GM21529 (cell line): ENCODE data around the gene CERS6.

ENCODE experiments used
- ATAC-seq: cut with Tn5 transposase; IDR thresholded peaks from one replicate; pipeline ENCODE4 v1.9.1; 2021; ENCODE audit not compliant: unreplicated experiment

Gene CERS6

DNA sequence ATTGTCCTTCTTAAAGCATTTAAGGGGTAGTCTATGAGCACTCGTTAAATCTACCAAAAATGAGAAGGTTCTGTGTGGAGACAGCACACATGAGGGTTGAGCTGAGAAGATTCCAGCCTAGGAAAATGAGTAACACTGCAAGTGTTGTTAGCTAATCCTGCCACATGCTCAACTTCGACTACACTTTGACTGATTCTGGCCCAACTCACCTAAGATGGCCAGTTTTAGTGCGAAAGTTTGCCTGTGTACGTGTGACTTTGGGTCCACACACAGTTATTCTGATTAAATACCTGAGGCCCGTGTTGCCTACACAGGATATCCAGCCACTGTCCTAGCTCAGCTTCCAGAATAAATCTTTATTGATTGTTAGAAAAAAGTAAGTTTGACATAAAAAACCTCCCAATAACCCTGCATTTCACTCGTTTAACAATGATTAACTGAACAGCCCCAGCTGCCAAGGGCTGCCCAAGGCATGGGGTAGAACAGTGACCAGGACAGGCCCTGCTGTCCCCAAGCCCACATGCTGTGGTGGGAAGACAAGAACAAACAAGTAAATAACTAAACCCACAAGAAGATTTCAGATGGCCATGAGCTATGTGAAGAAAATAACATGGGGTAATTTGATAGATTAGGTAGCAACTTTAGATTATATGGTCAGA lies 14.7 kb upstream of the CERS6 start:
- no peak for ATAC-seq

DNA sequence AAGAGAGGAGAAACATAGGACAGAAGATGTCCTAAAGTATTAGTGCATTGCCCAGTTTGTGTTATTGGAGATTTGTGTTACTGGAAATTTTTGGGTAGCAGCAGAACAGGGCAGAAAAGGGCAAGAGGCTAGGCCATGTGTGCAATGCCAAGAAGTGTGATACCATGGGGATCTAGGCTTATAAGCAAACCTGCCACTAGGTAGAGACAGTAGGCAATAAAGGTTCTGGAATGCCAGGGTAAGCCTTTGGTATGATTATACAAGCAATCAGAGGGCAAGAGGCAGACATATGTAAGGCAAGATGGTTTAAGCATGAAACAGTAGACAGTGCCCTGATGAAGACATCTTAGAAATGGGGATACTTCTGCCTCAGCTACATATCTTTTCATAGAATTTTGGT lies 12.3 kb upstream of the CERS6 start:
- ATAC-seq = no peak

DNA sequence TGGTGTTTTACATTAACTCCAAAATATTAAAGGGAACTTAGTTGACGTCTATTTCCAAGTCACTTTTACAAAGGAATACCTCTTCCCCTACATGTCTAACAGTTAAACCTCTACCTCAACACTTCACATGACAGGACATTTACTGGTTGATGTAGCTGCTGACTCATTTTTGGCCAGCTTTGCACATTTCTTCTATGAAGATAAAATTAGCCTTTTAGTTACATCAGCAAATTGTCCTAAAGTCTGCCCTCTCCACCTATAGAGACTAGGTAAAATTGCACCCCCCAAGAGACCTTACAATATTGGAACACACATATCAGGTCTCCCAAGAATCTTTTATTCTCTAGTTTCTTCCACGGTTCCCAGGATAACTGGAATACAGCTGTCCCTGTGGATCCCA lies 10.1 kb upstream of the CERS6 start:
- no peak for ATAC-seq

DNA sequence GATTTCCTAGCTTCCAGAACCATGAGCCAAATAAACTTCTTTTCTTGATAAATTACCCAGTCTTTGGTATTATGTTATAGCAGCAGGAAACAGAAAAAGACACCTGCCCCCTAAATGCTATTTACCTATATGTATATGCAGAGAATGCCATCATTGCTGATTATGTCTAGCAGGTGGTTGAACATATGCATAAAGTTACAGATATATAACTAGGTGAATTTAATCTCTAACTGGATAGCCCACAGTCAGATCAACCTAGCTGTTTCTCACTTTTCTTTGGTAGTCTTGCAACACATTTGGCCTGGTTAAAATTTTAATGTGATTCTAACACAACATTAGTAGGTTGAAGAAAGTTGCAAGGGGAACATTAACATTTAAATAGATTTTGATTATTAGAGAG lies 7.1 kb upstream of the CERS6 start:
- ATAC-seq = no peak

DNA sequence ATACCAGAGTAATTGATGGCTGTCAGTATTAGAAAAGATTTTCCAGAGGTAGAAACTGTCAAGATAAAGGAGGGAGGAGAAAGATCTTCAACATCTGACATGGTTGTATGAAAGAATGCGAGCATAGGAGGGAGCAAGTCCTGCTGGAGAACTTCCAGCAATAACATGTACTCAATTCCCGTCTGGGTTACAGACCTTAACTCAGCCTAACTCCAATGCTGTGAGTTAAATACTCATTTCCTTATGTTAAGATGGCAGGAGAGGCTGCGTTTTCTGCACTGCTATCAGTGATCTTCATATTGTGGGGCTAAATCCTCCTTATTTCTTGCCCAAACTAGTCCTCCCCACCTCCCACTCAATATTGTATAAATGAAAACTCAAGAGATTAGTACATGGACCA lies 6.7 kb upstream of the CERS6 start:
- ATAC-seq = no peak

DNA sequence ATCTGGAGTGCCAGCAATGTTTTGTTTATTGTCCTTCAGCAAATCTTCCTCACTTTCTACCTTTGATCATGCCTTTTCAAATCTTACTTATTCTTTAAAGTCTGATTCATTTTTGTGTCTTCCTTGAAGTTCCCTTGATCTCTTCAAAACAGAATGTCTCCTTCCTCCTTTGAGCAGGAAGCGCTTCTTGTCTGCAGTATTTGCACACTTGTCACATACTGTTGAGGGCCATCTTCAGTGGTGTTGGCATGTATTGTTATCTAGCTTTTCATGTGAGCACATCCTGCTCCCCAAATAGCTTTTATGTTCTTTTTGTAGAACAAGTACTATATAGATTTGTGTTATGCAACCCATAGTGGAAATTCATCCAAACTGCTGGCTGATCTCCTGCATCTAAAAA lies 5.9 kb upstream of the CERS6 start:
- no peak for ATAC-seq

DNA sequence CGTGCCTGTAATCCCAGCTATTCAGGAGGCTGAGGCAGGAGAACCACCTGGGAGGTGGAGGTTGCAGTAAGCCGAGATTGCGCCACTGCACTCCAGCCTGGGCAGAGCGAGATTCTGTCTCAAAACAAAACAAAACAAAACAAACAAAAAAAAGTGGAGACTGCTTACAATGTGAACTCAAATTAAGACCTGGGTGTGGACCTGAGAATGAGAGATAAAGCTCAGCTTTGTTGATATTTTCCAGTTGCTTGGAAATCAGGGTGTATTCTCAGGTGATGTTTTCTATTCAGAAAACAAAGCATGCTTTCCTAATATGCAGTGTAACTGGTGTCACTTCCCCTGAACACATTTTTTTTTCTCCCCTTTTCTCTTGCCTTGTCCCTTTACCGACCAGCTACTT lies 5.3 kb upstream of the CERS6 start:
- no peak for ATAC-seq

DNA sequence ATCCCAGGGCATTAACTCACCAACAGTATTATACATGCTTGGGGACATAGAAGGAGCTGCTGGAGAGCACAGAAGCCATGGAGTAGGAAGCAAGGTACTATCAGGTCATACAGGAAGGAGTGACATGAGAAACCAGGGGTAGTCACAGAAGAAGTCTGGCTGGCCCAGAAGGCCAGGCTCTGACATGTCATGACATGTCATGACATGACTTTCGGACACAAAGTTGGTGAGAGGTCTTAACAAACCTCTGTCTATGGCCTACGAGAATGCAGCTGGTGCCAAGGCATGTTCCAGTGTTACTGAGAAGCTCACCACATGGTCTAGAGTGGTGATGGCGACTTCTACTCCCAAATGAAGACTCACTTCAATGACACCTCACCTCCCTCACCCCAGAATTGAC lies 3.3 kb upstream of the CERS6 start:
- no peak for ATAC-seq

DNA sequence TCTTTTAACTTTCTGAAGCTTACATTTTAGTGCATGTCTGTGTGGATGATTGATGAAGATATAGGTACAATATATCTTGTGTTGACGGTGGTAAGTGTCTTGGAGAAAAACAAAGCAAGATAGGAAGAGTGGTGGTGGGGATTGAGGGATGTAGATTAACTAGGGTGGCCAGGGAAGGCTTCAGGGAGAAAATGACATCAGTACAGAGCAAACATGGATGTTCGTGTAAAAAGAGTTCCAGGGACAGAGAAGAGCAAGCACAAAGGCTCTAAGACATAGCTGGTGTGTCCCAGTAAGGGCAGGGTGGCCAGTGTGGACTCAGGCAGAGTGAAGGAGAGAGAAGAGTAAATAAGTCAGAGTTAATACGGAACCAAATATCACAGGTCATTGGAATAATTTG lies 2.7 kb upstream of the CERS6 start:
- no peak for ATAC-seq

DNA sequence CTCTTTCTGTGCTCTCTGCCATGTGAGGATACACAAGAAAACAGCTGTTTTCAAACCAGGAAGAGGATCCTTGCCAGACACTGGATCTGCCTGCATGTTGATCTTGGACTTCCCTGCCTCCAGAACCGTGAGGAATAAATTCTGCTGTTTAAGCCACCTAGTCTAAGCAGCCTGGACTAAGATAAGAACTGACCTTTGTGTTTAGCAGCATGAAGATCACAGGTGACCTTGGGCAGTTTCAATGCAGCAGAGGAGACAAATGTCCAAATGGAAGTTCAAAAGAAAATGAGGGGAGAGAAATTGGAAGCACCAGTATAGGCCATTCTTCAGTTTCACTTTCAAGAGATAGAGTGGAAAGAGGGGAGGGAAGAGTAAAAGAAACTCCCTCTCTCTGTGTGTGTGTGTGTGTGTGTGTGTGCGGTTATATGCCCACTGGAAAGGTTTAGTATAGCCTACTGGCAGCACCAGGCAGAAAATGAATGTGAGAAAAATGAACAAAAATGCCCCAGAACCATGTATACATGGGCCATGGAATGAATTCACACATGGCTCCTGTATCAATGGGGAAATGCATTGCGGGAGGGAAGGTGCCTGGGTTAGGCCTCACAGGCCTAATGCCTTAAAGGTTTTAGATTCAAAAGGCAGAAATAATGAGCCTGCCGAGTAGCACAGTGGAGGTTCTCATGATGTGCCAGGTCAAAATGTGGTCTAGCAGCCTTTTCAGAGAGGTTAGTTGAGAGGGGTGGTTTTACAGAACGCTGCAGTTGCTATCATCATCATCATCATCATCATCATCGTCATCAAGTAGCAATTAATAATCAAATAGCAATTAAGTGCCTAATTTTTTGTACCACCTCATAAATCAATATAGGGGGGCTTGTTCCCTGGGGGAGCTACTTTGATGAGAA lies 1.1 kb upstream of the CERS6 start:
- ATAC-seq = no peak

DNA sequence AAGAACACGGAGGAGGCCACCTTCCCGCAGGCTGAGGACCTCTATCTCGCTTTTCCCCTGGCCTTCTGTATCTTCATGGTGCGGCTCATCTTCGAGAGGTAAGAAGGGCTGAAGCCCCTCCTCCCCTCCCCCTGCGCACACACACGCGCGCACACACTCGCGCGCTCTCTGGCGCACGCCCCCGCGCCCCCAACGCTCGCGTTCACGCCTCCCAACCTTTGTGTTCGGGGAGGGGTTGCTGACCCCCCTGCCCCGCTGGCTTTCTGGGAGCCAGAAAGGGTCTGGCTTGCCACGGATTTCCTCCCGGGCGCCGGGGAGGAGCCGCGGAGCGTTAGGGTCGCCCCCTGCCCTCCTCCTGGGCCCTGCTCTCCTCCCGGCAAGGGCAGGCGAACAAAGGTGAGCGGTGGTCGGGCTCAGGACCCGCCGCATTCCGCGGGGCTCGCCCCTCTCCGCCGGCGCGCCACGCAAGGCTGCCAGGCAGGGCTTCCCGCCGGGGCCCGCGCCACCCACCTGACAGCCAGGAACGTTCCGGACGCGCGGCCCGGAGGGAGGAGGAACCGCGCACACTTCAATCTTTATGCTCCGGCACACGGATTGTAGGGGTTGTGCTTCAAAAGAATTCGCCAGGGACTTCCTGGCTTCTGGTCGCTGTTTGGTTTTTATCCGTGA lies 583 bp downstream of the CERS6 start:
- peak; percentile 26 for ATAC-seq

DNA sequence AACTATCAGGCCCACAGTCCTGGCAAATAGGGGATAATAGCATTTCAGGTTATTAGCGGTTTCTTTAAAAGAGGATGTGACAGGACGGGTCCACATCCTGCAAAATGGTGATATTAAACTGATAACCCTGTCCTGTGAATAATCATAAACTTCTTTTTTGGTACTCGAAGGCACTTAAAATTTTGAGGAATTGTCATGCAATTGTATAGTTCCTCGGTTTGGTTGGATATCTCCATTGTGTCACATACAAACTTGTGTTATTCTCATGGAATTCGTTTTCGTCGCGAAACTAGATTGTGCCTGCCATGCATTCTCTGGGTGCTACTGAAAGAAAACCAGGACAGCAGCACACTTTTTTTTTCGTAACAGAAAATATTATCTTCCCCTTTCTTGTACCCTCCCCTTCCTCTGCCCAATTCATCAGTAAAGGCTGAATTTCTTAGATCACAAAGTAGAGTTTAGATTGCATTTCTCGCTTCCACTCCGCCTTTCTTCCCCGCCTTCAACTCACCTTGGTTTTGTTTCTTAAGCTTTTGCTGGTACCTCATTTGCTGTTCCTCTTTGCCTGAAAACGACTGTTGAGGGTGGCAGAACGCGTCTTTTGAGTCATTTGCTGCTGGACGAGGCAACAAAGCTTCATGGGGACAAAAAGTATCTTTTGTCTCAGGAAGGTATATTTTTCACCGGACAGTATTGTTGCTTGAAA lies 1.3 kb downstream of the CERS6 start:
- ATAC-seq = peak; percentile 6

DNA sequence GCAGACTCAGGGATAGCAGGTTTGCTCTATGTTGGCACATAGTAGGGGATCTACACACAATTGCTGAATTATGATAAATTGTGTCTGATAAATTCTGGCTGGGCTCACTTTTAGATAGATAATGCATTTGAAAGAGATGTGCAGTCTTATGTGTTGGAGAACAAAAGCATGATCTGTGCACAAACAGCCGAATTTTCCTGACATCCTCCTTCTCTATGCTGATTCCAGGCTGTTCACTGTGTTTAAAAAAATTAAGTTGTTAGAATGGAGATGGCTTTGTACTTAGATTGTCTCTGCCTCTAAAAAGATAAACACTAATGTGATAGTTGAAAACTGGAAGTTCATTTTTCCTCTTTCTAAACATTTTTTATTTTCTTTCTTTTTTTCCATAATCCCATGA lies 2.1 kb downstream of the CERS6 start:
- no peak for ATAC-seq

DNA sequence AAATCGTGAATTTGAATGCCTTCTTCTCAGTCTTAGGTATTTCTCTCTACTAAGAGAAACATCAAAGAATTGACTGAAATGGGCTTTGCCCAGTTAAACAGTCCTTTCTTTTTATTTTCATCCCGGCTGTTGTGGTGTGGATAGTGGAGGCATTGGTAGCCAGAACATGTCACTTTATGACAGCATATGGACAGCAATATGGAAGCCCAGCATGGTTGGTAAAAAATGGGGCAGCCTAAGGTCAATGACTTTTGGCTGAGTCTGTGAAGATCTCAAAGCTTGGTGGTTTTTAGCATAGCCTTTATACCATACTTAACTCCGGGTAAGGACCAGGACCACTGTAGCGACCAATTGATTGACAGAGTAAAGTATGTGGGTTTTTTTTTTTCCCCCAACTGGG lies 3.2 kb downstream of the CERS6 start:
- no peak for ATAC-seq

DNA sequence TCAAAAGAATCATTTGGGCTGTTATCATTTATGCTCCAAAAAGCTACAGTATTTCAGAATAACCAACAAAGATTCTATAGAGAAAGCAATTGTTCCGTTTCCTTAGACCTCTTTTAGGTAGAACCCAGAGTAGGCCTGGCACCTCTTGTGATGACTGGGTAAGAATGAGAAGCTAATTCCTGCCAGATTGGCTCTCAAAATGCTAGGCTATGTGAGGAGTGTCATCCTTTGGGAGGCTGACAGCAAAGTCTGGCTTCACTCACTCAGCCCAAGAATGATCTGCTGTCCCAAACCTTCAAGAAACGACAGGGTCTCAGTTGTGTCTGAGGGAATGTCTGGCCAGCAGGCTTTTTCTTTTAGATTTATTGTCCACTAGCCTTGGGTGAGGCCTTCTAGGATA lies 4.5 kb downstream of the CERS6 start:
- ATAC-seq = no peak

DNA sequence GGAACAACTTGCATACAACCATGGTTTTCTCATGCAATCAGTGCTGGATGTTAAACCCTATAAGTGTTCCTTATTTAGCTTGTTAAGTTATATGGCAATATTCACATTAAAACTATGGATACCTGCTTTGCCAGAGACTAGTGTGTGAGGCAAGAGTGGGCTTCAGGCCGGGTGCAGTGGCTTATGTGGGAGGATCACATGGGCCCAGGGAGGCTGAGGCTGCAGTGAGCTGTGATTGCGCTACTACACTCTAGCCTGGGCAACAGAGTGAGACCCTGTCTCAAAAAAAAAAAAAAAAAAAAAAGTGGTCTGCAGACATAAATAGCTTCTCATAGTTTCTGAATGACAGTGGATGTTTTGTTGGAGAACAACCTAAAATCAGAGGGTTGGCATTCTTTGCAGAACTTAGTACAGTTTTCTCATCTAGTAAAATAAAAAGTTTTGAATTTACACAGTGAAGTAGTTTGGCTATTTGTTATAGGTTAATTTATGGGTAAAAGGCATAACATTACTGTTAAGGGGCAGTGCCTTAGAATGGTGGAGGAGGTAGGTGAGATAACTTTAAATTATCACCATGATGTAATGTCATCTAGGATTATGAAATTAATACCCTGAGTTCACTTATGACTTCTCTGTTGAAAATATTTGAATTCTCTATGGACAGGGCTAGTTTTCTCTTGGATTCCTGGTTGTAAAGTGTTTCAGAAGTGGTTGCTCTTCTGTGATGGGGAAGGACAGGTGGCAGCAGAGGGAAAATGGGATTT lies 5.3 kb downstream of the CERS6 start:
- no peak for ATAC-seq

DNA sequence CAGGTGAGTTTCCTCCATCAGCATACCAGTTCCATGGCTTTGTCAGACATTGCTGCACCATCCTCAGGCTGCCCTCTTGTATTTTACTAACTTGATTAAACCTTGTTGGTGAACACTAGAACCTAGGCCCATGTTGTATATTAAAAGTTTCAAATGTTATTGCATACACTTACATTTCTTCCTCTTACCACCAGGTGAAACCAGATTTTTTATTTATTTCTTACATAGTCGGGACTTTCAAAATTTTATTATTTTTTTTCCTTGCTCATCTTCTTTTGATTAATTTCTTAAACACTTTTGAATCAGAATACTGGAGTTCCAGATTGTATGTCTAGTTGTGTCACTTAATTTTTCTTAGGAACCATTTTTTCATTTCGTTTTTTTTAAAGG lies 5.9 kb downstream of the CERS6 start:
- no peak for ATAC-seq

DNA sequence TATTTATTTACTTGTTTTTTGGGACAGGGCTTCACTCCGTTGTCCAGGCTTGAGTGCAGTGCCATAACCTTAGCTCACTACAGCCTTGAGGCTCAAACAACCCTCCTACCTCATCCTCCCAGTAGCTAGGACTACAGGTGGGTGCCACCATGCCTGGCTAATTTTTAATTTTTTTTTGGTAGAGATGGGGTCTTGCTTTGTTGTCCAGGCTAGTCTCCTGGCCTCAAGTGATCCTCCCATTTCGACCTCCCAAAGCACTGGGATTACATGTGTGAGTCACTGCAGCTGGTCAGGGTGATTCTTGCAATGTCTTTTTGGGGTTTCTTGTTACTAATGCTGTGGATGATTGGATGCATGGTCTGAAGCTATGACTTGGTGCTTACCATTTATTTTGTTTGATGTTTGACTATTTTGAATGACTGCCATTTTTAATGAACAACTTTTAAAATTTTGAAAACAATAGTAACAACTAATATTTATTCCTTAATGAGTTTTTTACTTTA lies 6.5 kb downstream of the CERS6 start:
- ATAC-seq = no peak

DNA sequence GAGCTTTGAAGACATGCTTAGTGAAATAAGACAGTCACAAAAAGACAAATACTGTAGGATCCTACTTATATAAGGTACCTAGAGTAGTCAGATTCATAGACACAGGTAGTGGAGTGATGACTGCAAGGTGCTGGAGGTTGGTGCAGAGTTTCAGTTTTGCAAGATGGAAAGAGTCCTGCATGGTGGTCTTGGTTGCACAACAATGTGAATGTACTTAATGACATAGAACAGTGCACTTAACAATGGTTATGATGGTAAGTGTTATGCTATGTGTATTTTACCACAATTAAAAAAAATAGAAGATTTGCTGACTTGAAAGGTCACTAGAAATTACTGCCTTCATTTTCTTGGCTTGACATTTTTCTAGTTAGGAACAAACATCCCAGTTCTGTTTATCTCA lies 9.5 kb downstream of the CERS6 start:
- no peak for ATAC-seq

DNA sequence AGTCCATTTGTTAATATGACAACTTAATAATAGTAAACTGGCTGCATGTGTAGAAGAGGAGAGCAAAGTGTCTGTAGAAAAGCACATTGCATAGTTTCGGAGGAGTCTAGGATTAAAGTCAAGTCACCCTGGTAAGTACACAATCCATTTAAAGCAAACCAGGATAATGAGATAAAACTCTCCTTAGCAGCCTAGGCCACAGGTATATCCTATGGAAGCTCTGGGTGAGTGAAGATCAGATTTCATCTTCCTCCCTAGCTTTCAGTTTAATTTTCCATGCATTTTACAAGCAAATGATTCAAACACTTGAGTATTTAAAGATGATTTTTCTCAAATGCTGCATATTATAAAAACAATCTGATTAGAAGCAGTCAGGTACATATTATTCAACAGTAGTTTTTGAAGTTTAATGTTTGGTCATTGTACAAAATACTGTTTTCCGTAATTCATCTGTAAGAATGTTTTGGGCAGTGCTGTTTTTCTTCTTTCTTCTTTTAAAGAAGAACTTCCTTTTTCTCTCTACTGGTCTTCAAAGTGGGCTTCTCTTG lies 10.2 kb downstream of the CERS6 start:
- no peak for ATAC-seq
